ENCODE results near the gene DNAJB8.
A peak's percentile ranks its signal among the peaks of the same experiment; 100 is the strongest.

Gene DNAJB8

DNA sequence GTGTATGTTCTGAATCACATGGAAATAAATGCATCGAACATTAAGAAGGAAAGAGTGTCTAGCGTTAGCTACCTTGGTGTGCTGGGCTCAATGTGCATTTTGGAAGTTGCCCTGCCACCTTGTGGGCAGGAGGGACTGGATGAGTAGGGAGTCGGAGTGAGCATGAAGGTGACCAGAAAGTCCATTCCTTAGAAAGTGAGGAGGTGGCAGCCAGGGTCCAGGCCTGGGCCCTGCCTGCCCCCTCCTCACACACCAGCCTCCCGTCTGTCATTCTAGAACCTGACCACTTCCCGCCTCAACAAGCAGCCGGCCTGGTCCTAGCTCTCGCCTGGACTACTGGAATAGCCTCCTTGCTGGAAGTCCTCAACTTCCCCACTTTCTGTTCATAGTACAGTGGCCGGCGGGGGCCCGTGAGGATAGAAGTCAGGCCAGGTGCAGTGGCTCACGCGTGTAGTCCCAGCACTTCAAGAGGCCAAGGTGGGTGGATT is 36.5 kb upstream of the DNAJB8 start:
- TF ChIP-seq MAX (IDR thresholded peaks at IDR 0.05): no peak
- TF ChIP-seq TEAD4 (IDR thresholded peaks at IDR 0.05): no peak
- peak; percentile 75 for TF ChIP-seq RAD21 (IDR thresholded peaks at IDR 0.05; ENCODE audit: low read depth)

GRCh38 chr3:128502712-128503111 is 36.0 kb upstream of the DNAJB8 start:
- TF ChIP-seq NFIC (IDR thresholded peaks at IDR 0.05) (no peak), REST (IDR thresholded peaks at IDR 0.05; ENCODE audit: low read depth) (no peak)

DNA sequence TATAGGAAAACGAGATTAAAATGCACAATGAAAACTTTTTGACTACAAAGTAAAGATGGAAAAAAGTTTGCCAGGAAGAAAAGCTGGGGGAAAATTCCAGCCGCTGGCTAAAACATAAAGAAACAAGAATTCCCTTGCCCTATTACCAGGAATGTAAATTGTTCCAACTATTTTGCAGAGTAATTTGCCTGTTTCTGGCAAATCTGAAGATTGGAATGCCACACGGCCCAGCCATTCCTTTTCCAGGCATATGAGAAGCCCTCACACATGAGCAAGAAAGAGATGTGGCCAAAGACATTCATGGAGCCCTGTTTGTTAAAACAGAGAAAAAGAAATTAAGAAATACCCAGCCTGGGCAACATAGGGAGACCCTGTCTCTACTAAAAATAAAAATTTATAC is 34.7 kb upstream of the DNAJB8 start:
- TF ChIP-seq EP300 (IDR thresholded peaks at IDR 0.05; ENCODE audit: borderline replicate concordance) (no peak), MAX (IDR thresholded peaks at IDR 0.05) (no peak), ZBTB7A (IDR thresholded peaks at IDR 0.05; ENCODE audit: low read depth) (no peak), FOXM1 (IDR thresholded peaks at IDR 0.05; ENCODE audit: borderline replicate concordance, low read depth) (no peak), REST (IDR thresholded peaks at IDR 0.05; ENCODE audit: low read depth) (no peak), YY1 (IDR thresholded peaks at IDR 0.05; ENCODE audit: low read depth) (no peak), CEBPB (IDR thresholded peaks at IDR 0.05) (no peak), USF1 (IDR thresholded peaks at IDR 0.05) (no peak), RAD21 (IDR thresholded peaks at IDR 0.05; ENCODE audit: low read depth) (no peak), TAF1 (IDR thresholded peaks at IDR 0.05; ENCODE audit: low read depth) (no peak), TCF12 (IDR thresholded peaks at IDR 0.05; ENCODE audit: low read depth) (no peak), NFIC (IDR thresholded peaks at IDR 0.05) (no peak), TEAD4 (IDR thresholded peaks at IDR 0.05) (no peak), CREB1 (IDR thresholded peaks at IDR 0.05; ENCODE audit: low read depth) (no peak)

- no peak for TF ChIP-seq EGR1 (IDR thresholded peaks at IDR 0.05)
- TF ChIP-seq CEBPB (IDR thresholded peaks at IDR 0.05): no peak
Measured at GRCh38 chr3:128500556-128500955, 33.9 kb upstream of the DNAJB8 start.

GRCh38 chr3:128499724-128500275 is 33.1 kb upstream of the DNAJB8 start:
- TF ChIP-seq EGR1 (IDR thresholded peaks at IDR 0.05): no peak
- no peak for TF ChIP-seq YY1 (IDR thresholded peaks at IDR 0.05; ENCODE audit: low read depth)
- no peak for TF ChIP-seq USF1 (IDR thresholded peaks at IDR 0.05)
- no peak for TF ChIP-seq NFIC (IDR thresholded peaks at IDR 0.05)
- TF ChIP-seq EP300 (IDR thresholded peaks at IDR 0.05; ENCODE audit: borderline replicate concordance): no peak
- no peak for TF ChIP-seq RAD21 (IDR thresholded peaks at IDR 0.05; ENCODE audit: low read depth)
- no peak for TF ChIP-seq MAX (IDR thresholded peaks at IDR 0.05)
- no peak for TF ChIP-seq CEBPB (IDR thresholded peaks at IDR 0.05)

DNA sequence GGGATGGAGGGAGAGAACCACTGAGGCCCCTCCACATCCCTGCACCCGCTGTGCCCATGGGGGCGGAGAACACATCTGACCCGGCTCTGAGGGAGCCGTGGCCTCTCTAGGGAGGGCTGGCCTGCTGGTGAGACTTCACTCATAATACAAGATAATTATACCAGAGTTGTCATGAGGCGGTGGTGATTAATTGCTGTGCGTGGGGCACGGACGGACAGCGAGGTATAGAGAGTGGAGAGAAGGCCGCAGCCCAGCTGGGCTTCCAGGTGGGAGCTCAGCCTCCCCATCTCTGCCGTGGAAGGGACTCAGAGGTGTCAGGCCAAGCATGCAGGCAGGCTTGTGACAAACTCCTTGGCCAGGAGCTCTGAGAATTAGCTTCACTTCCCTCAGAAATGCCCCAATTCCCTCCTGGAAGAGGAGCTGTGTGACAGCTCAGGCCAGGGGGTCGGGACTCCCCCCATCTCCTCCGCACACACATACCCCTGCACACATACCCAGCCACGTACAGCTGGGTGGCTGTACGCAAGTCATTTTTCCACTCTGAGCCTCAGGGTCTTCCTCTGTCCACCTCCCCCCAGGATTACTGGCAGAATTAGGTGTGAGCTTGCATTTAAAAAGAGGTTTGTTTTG is 32.3 kb upstream of the DNAJB8 start:
- TF ChIP-seq USF1 (IDR thresholded peaks at IDR 0.05): no peak
- no peak for TF ChIP-seq YY1 (IDR thresholded peaks at IDR 0.05; ENCODE audit: low read depth)
- TF ChIP-seq FOXM1 (IDR thresholded peaks at IDR 0.05; ENCODE audit: borderline replicate concordance, low read depth): no peak
- no peak for TF ChIP-seq TAF1 (IDR thresholded peaks at IDR 0.05; ENCODE audit: low read depth)
- TF ChIP-seq EGR1 (IDR thresholded peaks at IDR 0.05): no peak
- no peak for TF ChIP-seq ZBTB7A (IDR thresholded peaks at IDR 0.05; ENCODE audit: low read depth)
- no peak for TF ChIP-seq REST (IDR thresholded peaks at IDR 0.05; ENCODE audit: low read depth)
- TF ChIP-seq MAX (IDR thresholded peaks at IDR 0.05): no peak
- TF ChIP-seq TCF12 (IDR thresholded peaks at IDR 0.05; ENCODE audit: low read depth): no peak
- no peak for TF ChIP-seq EP300 (IDR thresholded peaks at IDR 0.05; ENCODE audit: borderline replicate concordance)
- TF ChIP-seq CEBPB (IDR thresholded peaks at IDR 0.05): no peak
- TF ChIP-seq TEAD4 (IDR thresholded peaks at IDR 0.05): no peak
- no peak for TF ChIP-seq RAD21 (IDR thresholded peaks at IDR 0.05; ENCODE audit: low read depth)
- no peak for TF ChIP-seq NFIC (IDR thresholded peaks at IDR 0.05)
- TF ChIP-seq CREB1 (IDR thresholded peaks at IDR 0.05; ENCODE audit: low read depth): no peak

Data from Ishikawa (cell line).